Measurements from ENCODE around the gene COX6A1.
"Not testable (repeated sequence)": the region's sequence is repeated elsewhere in the genome, so short reads cannot be mapped to it uniquely, and the experiment has no call there.

GRCh38 chr12:120452524-120452923 lies 14.6 kb downstream of the COX6A1 start:
- TF ChIP-seq, protein P1, sequence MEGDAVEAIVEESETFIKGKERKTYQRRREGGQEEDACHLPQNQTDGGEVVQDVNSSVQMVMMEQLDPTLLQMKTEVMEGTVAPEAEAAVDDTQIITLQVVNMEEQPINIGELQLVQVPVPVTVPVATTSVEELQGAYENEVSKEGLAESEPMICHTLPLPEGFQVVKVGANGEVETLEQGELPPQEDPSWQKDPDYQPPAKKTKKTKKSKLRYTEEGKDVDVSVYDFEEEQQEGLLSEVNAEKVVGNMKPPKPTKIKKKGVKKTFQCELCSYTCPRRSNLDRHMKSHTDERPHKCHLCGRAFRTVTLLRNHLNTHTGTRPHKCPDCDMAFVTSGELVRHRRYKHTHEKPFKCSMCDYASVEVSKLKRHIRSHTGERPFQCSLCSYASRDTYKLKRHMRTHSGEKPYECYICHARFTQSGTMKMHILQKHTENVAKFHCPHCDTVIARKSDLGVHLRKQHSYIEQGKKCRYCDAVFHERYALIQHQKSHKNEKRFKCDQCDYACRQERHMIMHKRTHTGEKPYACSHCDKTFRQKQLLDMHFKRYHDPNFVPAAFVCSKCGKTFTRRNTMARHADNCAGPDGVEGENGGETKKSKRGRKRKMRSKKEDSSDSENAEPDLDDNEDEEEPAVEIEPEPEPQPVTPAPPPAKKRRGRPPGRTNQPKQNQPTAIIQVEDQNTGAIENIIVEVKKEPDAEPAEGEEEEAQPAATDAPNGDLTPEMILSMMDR (IDR thresholded peaks at IDR 0.05): not testable (repeated sequence)
- TF ChIP-seq POLR2A (IDR thresholded peaks at IDR 0.05): not testable (repeated sequence)
